NAMALWA (cell line): Measurements from ENCODE around the gene ALDH1A1.

ENCODE experiments used
- DNase-seq: peaks from one replicate; pipeline ENCODE4 v3.0.0-alpha.2; 2015; ENCODE audit warnings: low spot score

ALDH1A1 gene

DNA sequence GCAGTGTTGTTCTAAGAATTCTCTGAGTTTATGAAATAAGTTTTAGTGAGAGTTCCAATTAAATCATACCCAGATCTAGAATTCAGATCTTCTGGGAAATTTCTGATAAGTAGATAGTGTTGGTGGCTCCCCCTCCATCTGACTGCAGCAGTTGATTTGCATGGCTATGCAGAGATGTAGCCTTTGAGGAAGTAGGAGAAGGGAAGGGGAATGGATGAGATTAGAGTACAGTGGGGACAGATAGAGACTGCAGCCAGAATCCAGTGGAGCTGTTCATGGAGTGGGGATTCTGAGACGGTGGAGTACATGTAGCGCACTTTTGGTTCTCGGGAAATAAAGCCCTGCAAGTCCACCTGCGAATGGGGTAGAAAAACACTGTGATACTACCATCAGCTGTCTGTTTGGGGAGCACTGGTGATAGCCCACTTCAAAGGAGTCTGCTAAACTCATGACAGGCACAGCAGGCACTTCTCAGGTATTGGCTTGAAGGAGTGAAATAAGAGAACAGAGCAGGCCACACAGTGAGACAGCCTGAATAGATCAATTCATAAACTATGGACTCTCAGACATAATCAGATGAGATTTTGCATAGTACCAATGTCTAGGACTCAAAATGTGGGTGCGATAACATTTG is 96.8 kb downstream of the ALDH1A1 start:
- no peak for DNase-seq

DNA sequence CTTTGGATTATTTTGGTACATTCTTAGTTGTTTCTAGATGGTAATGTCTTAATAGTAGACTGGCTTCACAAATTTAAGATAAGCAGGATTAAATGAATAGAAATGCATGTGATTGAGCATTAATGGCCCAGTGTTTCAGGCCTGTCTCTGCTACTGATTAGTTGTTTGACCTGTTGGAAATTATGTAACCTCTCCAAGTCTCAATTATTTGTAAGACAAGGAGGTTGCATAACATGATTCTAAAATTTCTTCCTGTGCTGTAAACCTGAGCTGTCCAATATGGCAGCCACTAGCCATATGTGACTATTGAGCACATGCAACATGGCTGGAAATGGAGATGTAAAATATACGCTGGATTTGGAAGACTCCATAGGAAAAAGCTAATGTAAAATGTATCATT is 97.5 kb downstream of the ALDH1A1 start:
- no peak for DNase-seq
